ENCODE data around the gene KLHL29.
A peak's percentile ranks its signal among the peaks of the same experiment; 100 is the strongest.

Gene KLHL29

DNA sequence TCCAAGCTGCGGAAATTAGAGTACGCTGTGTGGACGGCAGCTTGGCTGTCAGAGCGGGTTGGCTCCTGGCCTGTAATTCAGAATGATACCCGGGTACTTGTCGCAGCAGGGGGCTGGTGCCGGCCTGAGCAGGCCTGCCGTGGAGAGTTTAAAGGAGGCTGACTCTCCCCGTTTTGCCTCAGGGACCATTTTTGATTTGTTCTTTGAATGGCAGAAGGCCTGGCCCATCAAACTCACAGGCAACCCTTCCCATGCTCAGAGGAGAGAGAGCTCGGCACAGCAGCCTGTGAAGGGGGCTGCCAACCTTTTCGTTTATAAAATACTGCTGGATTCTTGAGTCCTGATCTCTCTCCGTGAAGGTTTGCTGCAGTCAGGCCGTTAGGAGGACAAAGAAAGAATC lies 151.3 kb downstream of the KLHL29 start:
- no peak for DNase-seq

DNA sequence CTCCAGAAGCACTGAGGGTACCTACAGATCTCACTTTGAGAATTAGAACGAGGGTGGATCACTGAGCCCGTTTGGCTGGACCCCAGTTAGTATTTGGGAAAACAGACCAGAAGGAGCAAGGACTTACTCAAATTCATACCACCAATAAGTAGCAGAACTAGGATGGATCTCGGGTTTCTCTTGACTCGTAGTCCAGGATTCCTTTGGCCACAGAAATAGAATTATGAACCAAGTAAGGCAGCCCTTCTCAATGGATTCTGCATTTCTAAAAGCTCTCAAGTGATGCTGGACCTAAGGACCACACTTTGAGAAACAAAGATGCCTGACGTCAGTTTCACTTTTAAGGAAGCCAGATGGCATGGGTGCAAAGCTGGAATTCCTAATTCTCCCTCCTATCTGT lies 153.0 kb downstream of the KLHL29 start:
- DNase-seq = no peak

DNA sequence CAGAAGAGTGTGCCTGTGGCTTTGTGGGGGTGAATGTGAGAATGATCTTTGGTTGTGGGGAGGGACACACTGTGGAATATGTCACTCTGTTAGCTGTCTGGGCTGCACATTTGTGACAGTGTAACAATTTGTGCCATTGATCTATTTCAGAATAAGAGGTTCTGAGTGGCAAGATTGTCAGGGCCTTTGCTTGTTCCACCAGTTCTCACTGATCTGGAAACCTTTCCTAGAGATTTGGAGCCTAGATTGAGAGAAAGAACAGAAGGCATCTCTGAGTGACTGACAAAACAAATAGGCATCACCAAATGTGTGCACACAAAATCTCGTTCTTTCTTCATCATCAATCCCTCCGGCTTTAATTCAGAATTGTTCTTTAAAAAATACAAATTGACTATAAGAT lies 153.6 kb downstream of the KLHL29 start:
- DNase-seq = no peak

DNA sequence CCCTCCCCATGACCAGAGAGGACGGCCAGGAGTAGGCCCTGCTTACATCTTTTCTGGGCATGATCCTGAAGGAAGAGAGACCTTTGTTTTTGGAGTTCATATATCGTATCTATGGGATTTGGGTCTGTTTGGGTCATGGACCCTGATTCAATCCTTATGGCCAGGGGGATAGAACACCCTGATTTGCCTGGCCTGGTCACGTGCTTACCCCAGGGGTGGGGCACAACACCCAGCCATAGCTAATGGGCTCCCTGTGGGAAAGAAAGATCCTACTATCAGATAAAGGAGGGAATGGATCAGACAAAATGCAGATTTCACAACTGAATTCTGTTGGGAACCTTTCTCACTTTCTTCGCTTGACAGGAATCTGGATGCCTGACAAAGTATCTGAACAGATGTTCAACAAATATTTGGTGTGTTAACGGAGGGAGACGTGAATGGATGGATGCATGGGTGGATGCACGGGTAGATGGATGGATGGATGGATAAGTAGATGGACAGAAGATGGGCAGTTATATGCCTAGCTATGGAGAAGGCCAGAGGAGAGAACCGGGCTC lies 155.9 kb downstream of the KLHL29 start:
- no peak for DNase-seq

DNA sequence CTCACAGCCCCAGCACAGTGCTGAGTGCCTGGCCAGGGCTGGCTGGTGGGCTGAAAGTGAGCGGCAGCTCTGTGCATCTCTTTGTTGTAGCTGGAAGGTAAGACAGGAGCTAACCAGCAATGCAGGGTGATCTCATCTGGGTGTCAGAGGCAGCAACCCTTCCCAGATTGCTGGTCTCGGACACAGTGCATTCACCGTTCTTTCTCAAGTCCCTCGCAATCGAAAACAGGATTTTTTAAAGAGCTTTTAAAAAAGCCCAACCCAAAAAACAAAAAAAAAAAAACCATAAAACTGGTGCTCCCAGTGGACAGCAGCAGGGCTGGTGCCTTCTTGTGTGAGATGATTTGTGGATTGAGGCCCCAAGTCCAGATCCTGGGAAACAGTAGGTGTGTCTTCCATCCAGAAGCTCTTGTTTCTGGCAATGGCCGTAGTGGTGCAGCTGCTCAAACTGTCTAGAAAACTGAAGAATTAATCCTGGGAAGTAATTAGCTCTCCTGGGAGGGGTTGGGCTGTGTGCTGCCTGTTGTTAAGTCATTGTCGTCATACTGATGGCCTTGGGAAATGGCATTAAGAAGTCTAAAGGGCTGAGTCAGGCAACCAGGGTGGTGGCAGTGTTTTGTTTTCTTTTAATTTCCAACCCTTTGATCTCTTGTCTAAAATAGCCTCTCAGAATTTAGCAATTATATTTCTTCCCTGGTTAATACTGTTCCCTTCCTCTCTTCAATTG lies 156.7 kb downstream of the KLHL29 start:
- peak; percentile 30 to 37 for DNase-seq

DNA sequence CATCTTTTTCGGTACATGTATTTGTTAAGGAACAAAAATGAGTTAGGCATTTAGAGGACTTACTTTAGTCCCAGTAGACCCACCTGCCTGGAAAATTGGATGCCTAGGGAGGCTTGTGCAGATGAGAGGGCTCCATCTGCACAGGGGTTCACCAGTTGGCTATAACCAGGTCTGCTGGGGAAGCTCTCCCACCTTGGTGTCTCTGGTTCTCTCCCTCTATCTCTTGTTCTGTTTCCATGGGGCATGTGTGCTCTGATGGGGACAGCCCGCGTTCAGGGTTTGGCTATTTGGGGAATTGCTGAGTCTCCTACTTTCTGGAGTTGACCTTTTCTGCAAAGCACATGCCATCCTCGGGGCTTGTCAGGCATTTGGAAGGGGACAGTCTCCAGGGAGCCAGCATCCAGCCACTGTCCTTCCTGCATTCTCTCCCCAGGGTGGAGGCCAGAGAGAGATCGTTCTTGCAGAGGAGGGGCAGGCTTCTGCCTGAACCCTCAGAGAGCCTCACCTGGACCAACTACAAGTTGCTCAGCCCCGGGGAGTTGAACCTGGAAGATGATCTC lies 157.3 kb downstream of the KLHL29 start:
- no peak for DNase-seq

DNA sequence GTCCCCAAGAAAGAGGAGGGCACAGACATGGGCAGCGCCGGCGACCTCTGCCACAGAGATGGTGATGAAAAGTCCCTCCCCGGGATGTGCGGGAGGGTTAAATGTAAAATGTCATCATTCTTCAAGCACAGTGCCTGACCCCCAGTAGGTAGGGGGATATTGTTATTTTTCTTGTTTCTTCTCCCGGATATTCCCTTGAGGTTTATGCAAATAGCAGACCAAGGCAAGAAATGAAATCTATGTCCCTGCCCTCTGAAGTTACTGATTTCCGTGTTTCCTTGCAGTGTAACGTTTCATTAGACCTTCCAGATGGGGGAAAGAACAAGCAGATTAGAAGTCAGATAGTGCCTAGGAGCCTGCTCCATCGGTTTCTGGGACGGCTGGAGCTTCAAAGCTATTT lies 158.3 kb downstream of the KLHL29 start:
- no peak for DNase-seq

DNA sequence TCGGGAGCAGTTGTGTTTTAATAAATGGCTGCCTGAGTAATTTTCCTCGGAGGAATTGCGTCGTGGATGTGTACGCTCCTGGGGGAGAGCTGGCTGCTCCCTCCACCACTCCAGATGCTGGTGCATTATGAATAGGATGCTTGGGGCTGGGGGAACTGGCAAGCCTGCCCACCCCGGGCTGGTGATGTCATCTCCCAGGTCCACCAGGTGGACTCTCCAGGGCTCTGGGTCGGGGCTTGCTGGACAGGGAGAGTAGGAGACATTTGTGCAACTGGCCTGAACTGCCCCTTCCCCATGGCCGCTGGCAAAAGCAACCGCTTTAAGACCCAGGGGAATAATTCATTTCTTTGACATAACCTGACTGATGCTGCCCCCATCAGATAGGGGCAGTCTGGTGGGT lies 158.7 kb downstream of the KLHL29 start:
- no peak for DNase-seq

DNA sequence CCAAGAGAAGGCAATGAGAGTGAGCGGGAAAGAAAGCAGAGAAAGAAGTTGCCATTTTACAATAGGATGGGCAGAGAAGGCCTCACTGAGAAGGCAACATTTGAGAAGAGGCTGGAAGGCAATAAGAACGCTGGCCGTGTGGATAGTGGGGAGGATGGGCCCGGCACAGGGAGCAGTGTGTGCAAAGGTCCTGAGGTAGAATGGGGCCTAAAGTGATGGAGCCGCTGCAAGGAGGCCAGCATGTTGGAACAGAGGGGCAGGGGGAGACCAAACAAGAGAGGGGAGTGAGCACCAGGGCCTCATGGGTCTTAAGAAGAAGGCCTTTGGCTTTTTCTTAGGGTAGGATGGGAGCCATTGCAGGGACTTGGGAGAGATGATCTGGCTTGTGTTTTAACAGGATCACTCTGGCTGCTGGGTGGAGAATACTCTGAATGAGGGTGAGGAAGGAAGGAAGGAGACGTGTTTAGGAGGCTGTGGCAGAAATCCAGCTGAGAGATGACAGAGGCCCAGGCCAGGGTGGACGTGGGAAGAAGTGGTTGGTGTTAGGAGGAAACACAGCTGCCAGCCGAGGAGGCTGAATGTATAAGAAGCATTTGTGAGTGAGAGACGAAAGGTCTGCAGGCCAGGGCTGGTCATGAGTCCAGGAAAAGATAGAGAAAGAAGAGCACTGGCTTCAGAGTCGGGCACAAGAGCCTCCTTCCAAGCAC lies 159.8 kb downstream of the KLHL29 start:
- no peak for DNase-seq

DNA sequence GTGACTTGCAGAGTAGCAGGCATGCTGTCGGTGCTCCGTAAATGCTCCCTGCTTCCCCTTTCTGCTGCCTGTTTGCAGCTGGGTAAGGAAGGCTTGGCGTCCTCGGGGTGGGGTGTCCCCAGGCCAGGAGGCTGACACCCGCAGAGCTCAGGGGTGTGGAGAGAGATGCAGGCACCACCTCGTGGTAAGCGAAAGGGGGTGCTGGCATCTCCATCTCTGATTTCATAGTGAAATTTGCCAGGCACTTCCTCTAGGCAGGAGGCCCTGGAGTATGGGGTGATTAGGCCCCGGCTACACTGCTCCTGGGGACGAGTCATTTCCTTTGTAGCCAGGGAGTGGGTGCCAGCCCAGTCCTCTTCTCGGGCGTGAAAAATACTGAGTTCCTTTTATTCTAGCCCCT lies 160.4 kb downstream of the KLHL29 start:
- DNase-seq = peak in 1 of 2 experiments; percentile 7

DNA sequence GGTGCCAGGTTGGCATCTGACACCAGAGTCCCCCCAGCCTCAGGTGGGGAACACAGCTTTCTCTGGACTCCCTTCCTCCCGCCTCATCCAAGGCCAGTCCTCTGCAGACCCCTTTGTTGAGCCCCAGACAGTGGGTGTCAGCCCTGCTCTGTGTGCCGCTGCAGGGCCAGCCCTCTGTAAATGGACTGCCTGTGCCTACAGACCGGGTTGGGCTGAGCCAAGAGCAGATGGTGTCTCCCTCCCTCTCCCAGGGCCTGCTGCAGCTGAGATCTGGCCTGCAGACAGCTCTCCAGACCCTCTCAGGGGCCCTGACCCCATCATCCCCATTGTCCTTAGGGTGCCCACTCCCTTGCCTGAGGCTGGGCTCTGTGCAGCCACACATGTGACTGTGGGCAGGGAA lies 160.8 kb downstream of the KLHL29 start:
- DNase-seq = peak; percentile 46 to 48

DNA sequence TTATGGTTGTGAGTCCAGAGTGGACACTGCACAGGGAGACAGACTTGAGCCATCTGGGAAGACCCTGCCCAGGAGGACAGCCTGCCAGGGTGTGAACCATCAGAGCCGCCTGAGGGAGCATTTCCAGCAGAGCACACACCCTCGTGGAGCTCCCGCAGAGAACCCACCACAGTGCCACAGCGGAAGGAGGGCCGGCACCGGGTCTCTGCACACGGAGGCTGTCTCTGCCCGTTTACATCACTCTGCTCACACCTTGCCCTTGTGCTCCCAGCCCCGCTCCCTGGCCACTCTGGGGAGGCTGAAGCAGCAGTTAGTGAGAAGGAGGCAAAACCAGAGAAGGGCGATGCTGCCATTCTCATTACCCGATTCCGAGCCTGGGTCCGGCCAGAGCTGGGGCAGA lies 161.9 kb downstream of the KLHL29 start:
- DNase-seq = no peak

DNA sequence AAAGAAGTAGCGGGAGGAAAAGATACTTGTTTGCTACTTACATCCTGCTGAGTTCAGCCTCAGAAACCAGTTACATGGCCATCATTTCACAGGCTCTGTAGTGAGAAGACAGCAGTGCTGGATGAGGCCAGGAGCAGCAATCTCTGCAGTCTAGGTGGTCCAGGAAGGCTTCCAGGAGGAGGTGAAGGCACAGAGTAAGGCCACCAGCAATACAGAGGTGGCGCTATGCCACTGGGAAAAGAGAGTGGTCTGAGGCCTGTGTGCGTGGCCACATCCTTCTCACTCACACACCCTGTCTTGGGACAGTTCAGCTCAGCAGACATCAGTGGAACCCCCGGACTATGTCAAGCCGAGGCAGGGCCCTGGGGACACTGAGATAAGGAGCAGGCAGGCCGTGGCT lies 162.7 kb downstream of the KLHL29 start:
- DNase-seq = peak; percentile 13 to 29

DNA sequence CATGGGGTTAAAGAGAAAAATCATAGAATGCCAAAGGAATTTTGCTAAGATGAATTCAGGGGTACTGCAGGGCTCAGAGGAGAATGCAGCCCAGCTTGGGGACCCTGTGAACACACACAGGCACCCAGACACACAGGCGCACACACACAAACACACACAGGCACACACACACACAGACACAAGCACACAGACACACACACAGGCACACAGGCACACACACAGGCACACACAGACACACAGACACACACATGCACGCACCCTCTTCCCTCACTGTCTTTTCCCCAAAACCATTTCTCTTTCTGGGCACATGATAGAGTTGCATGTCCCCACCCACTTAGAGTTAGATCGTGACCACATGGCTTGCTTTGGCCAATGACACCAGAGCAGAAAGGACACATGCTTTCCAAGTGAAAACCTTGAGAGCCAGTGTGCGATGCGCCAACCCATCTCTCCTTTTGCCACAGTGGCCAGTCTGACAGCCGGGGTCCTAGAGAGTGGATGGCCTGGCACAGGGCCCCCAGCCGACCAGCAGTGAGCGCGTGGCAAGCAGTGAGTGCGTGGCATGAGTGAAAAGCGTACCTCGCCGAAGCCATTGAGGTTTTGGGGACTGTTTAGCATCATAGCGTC lies 163.3 kb downstream of the KLHL29 start:
- DNase-seq = peak; percentile 69 to 82

DNA sequence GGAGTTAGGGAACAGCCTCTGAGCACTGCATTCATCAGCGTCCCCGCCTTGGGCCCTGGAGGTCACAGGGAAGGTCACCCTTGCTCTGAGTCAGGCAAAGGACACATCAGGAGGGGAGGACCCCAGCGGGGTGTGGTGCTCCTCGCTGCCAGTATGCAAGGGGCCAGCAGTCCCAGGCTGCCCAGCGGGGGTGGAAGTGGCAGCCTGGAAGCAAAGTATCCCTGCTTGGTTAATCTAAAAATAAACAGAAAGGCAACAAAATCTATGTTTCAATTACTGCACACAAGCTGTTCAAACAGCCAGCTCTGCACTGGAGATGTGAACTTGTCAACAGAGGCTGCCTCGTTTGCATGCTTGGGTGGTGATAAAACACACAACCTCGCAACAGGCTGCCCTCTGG lies 164.1 kb downstream of the KLHL29 start:
- peak; percentile 83 to 90 for DNase-seq

DNA sequence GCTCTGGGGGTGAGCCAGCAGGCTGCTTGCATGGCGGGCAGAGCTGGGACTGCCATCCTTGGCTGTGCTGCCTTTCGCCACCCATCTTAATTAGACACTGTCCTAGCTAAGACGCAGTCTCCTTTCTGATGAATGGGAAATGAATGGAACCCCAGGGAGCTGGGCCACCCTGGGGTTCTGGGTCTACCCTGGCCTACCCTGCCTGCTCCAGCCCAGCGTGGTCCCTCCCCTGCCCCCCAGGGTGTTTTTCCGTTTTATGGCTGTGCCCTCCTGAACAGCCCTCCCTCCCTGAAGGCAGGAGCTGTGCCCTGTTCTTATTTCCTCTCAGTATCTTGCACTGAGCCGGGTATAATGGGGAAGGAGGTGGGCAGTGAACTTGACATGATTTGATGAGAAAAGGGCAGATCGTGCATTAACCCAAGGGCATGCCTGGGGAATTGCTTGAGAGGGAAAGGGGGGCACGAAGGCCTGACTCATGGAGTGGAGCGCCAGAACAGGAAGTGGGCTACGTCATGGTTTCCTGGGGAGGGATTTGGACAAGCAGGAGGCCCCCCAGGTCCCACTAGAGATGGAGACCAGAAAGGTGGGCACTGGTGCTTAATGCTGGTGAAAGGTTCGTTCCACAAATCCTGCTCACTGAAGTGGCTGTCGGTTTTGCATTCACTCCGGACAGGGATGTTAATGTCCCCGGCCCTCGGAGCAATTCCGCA lies 165.0 kb downstream of the KLHL29 start:
- DNase-seq = peak; percentile 27 to 54

DNA sequence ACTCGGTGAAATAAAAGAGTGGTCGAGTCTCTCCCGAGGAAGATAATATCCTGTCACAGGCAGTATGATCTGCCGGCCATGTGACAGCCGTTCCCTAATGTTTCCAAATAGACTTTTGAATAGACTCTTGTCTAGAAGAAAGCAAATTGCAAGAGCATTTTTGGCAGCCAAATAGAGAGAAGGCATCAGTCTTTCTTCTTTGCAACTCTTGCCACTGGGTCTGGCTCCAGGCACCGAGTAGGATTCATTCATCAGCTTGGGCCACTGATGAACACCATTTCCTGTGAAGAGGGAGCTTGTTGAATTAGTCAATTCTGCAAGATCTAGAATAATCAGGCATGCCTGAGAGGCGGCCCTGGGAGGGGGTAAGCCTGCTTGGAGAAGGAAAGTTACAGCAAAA lies 165.6 kb downstream of the KLHL29 start:
- DNase-seq = no peak

DNA sequence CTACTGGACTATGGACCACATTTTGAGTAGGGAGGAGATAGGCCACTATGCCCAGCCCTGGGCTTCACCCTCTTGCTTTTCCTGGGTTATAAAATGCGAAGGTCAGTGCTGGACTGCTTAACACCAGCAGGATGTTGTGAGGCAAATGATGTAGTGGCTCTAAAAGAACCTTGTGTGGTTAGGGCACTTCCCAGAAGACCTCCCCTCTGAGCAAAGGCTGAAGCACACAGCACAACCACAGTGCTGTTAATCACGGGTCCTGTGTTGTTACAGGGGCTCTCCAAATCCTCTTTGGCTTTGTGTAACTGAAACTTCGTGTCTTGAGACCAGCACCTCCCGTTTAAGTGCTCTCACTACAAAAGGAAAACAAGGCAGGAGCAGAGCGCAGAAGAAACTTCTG lies 166.9 kb downstream of the KLHL29 start:
- DNase-seq = no peak

DNA sequence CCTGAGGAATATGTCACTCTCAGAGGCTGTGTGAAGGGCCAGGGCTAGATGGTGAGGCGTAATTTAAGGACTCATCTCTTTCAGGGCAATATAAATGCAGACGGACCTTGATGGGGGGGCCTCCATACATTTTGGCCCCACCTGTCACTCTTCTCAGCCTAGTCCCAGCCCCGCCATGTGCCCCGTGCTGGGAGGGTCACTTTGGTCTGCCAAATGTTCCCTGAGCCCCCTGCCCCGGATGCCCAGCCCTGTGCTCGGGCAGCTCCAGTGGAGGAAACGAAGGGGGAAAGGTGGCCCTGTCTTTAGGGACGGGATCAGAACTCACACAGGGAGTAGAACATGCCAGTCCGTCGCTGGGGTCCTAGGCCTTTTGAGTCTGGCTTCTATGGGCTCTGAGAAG lies 168.6 kb downstream of the KLHL29 start:
- no peak for DNase-seq

DNA sequence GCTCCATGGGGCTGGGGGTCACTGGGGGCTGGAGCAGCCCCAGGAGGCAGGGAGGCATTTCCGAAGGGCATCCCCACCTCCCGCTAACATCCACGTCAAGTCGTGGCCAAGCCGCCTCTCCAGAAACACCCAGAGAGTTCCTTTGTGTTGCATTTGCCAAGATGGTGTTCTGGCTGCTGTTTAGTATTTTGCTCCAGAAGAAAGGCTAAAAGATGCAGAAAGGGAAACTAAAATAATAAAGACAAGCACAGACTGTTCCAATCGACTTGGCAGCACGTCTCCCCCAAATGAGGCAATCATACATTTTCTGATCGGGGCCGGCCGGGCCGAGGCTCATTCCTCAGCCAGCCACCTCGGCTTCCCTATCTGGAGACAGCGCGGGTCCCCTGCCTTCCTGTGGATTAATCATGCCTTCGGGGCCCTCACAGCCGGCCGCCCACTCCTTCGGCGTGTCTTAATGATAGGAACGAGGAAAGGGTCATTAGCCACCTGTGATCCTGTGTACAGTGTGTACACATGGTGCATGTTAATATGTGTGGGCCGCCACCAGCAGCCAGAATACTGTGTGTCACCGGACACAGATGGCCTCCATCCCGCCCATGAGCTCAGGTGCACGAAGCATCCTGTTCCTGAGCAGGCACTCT lies 169.2 kb downstream of the KLHL29 start:
- DNase-seq = no peak

DNA sequence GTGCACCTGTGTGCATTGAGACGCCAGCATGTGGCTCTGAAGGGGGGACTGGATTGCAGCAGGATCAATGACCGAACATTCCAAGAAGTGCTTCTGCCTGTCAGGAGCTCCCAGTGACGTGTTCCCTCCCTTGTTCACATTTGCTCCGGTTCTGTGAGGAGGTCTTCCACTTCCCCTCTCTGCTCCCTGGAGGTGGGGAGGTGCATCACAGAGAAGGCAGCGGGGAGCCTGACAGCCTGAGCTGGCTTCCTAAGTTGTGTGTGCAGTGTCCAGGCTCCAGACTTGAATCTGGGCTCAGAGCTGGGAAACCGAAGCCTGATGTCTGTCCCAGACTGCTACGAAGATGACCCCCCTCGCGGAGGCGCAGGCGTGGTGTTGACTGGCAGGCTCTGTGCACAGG lies 171.0 kb downstream of the KLHL29 start:
- DNase-seq = no peak

DNA sequence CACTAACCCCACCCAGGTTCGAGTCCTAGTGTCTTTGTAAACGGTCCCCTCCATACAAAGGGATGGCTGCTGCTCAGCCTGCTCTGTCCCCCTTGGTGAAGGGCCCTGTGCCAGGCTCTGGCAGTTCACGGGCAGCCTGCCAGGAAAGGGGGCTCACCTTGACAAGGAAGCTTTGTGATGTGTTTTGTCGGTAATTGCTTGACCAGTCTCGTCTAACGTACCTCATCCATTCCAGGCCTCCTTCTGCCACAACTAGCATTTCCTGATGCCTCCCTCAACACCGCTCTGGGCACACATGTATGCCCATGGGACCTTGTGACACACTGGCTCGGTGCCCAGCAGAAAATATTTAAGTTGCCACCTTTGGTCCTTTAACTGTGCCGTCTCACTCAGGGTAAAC lies 171.9 kb downstream of the KLHL29 start:
- peak in 1 of 2 experiments; percentile 11 for DNase-seq
